Breast epithelium (tissue), 4 donors: Measurements from ENCODE around the gene KLK10. TPM values are rescaled to one million over a fixed set of nuclear protein-coding genes. Genes with fewer than 3 reads are reported as not detected.

Experiments used
- DNase-seq, 2 donors: peaks; one replicate each; pipeline ENCODE4 v3.0.0-alpha.2; 2019; ENCODE audit warnings: low spot score in 2 of 2
- H3K27ac ChIP-seq, 2 donors: fragments of 200-600 bp; sonication (generic) in 1 of 2; one replicate each; pipeline ENCODE4 v1.5.1; 2016 to 2019; ENCODE audit warnings: mild to moderate bottlenecking in 1 of 2
- H3K27me3 ChIP-seq, 2 donors: fragments of 200-600 bp; sonication (generic) in 1 of 2; one replicate each; pipeline versions ENCODE4 v1.5.1 to v1.6.0; 2017 to 2019; ENCODE audit warnings: control low read depth in 1 of 2, mild to moderate bottlenecking in 1 of 2
- H3K36me3 ChIP-seq: fragments of 200-600 bp; one replicate; pipeline ENCODE4 v1.5.1; 2019
- H3K4me1 ChIP-seq, 2 donors: fragments of 200-600 bp; sonication (generic); one replicate each; pipeline ENCODE4 v1.5.1; 2016 to 2019; ENCODE audit warnings: control low read depth in 1 of 2
- H3K4me3 ChIP-seq, 3 donors: fragments of 200-600 bp; sonication (generic); 1 replicate in 2 of 3; 2 replicates in 1 of 3; pipeline ENCODE4 v1.5.1; 2016 to 2019; ENCODE audit warnings: mild to moderate bottlenecking in 3 of 3, moderate library complexity in 2 of 3
- H3K9me3 ChIP-seq, 2 donors: fragments of 200-600 bp; sonication (generic) in 1 of 2; one replicate each; pipeline ENCODE4 v1.5.1; 2016 to 2019; ENCODE audit warnings: control low read depth in 1 of 2
- CTCF ChIP-seq, 3 donors: fragments of 450-650 bp; IDR thresholded peaks; one replicate each; pipeline ENCODE4 v1.5.1; 2016 to 2017; ENCODE audit warnings: antibody characterized with exemption in 3 of 3, mild to moderate bottlenecking in 3 of 3, moderate library complexity in 3 of 3
- POLR2A ChIP-seq: fragments of 450-650 bp; IDR thresholded peaks from one replicate; pipeline ENCODE4 v1.6.1; 2016; ENCODE audit warnings: antibody characterized with exemption, mild to moderate bottlenecking, moderate library complexity
- POLR2AphosphoS5 ChIP-seq, 3 donors: sonication (generic); formaldehyde crosslinking; IDR thresholded peaks; one replicate each; pipeline ENCODE4 v1.6.1; 2017; ENCODE audit warnings: antibody characterized with exemption in 3 of 3
- intact Hi-C: fragments of 100-400 bp; cut with DNase I; formaldehyde crosslinking; loops from one replicate; pipeline ENCODE4 v1.15.1; 2023; ENCODE audit warnings: low total_unique reads
- total RNA-seq, 3 donors: library from RNA; depleted of rRNA; stranded (reverse); fragments of >200 nt; gene quantifications; one replicate each; pipeline ENCODE4 v1.1.0, GENCODE V29; 2016

The KLK10 gene
- total RNA-seq, 3 donors from 2014 or later: 3.3 to 13.9 TPM; not detected in 1

GRCh38 chr19:51010066-51010795 is 9.3 kb downstream of the KLK10 start:
- TF ChIP-seq CTCF (IDR thresholded peaks at IDR 0.05) (no peak), POLR2AphosphoS5 (IDR thresholded peaks at IDR 0.05) (no peak), POLR2A (no peak)
- DNase-seq: no peak
- Histone ChIP-seq H3K27me3 (no peaks in the 10 kb centered on the region), H3K9me3 (no peaks in the 10 kb centered on the region), H3K4me3 (no peak overlapping the region), H3K36me3 (no peaks in the 10 kb centered on the region), H3K4me1 (no peaks in the 10 kb centered on the region), H3K27ac (no peak overlapping the region)
- intact Hi-C loops: loop anchor here (10.0 kb wide), 1 partner anchor 75 kb away; no protein-coding TSS in a partner anchor

- intact Hi-C loops: no loop called here
These were observed 10.2 kb downstream of the KLK10 start for GRCh38 chr19:51009061-51009891.

GRCh38 chr19:51007488-51007887 is 12.0 kb downstream of the KLK10 start:
- Histone ChIP-seq H3K27ac (no peak overlapping the region), H3K4me1 (no peaks in the 10 kb centered on the region), H3K27me3 (peaks cover 0 to 6% of the 10 kb centered on the region in 2 donors), H3K9me3 (no peaks in the 10 kb centered on the region), H3K4me3 (no peak overlapping the region), H3K36me3 (no peaks in the 10 kb centered on the region)
- no peak for DNase-seq
- intact Hi-C loops: no loop called here
- TF ChIP-seq POLR2AphosphoS5 (IDR thresholded peaks at IDR 0.05): no peak
- no peak for TF ChIP-seq POLR2A
- TF ChIP-seq CTCF (IDR thresholded peaks at IDR 0.05): no peak

More at GRCh38 chr19:51009061-51009891, 10.2 kb downstream of the KLK10 start:
- Histone ChIP-seq H3K4me1 (no peaks in the 10 kb centered on the region), H3K4me3 (no peak overlapping the region), H3K36me3 (no peaks in the 10 kb centered on the region), H3K27me3 (no peaks in the 10 kb centered on the region), H3K27ac (no peak overlapping the region), H3K9me3 (no peaks in the 10 kb centered on the region)
- TF ChIP-seq CTCF (IDR thresholded peaks at IDR 0.05) (no peak), POLR2A (no peak), POLR2AphosphoS5 (IDR thresholded peaks at IDR 0.05) (no peak)
- no peak for DNase-seq

GRCh38 chr19:51006406-51006805 is 13.1 kb downstream of the KLK10 start:
- no peak for DNase-seq
- H3K36me3 ChIP-seq: no peaks in the 10 kb centered on the region
- intact Hi-C loops: no loop called here
- H3K9me3 ChIP-seq: no peaks in the 10 kb centered on the region
- H3K27me3 ChIP-seq: peaks cover 0 to 12% of the 10 kb centered on the region in 2 donors
- no peak overlapping the region for H3K4me3 ChIP-seq
- peaks cover 0 to 3% of the 10 kb centered on the region in 2 donors for H3K4me1 ChIP-seq
- no peak for TF ChIP-seq POLR2AphosphoS5 (IDR thresholded peaks at IDR 0.05)
- no peak for TF ChIP-seq CTCF (IDR thresholded peaks at IDR 0.05)
- TF ChIP-seq POLR2A: no peak
- H3K27ac ChIP-seq: no peak overlapping the region

- H3K36me3 ChIP-seq: no peaks in the 10 kb centered on the region
- H3K4me3 ChIP-seq: no peak overlapping the region
- no peak for DNase-seq
- peaks cover 0 to 12% of the 10 kb centered on the region in 2 donors for H3K27me3 ChIP-seq
- no peak overlapping the region for H3K27ac ChIP-seq
- H3K9me3 ChIP-seq: no peaks in the 10 kb centered on the region
- intact Hi-C loops: no loop called here
- TF ChIP-seq POLR2AphosphoS5 (IDR thresholded peaks at IDR 0.05): no peak
- no peak for TF ChIP-seq POLR2A
- no peak for TF ChIP-seq CTCF (IDR thresholded peaks at IDR 0.05)
- peaks cover 0 to 3% of the 10 kb centered on the region in 2 donors for H3K4me1 ChIP-seq
These were observed 14.3 kb downstream of the KLK10 start for GRCh38 chr19:51005248-51005647.
